OCI-LY3 (cell line): Measurements from ENCODE around the gene FLII.

Experiments
- H2AFZ ChIP-seq: fragments of 200-600, 300-600 bp; shearing (Covaris generic); 2 replicates; pipeline ENCODE4 v1.6.0; 2014; ENCODE audit warnings: antibody characterized with exemption, low read depth, low read length
- H3K27ac ChIP-seq: fragments of 200-600, 300-600 bp; sonication (generic); 2 replicates; pipeline ENCODE4 v1.5.1; 2014; ENCODE audit warnings: mild to moderate bottlenecking, low read length, moderate library complexity, mixed read lengths
- H3K27me3 ChIP-seq: fragments of 200-600, 300-600 bp; sonication (generic); 2 replicates; pipeline ENCODE4 v1.6.1; 2014; ENCODE audit warnings: low read depth, low read length, mixed read lengths
- H3K36me3 ChIP-seq: fragments of 200-600, 300-600 bp; sonication (generic); replicated peaks from 2 replicates; pipeline ENCODE3; 2014; ENCODE audit warnings: low read depth, low read length, mixed read lengths
- H3K4me1 ChIP-seq: fragments of 300-600, 200-600 bp; sonication (generic); 2 replicates; pipeline ENCODE4 v1.6.1; 2014; ENCODE audit warnings: low read length, mixed read lengths
- H3K4me2 ChIP-seq: fragments of 200-600, 300-600 bp; sonication (generic); 2 replicates; pipeline ENCODE4 v1.6.1; 2014; ENCODE audit warnings: low read length, mixed read lengths
- H3K4me3 ChIP-seq: fragments of 300-600, 200-600 bp; sonication (generic); 2 replicates; pipeline ENCODE4 v1.5.1; 2014; ENCODE audit warnings: antibody characterized with exemption, mild to moderate bottlenecking, low read length, moderate library complexity
- H3K79me2 ChIP-seq: fragments of 300-600, 200-600 bp; shearing (Covaris generic); 2 replicates; pipeline ENCODE4 v1.6.1; 2014; ENCODE audit warnings: mild to moderate bottlenecking, low read length, mixed read lengths
- H3K9ac ChIP-seq: fragments of 300-600, 200-600 bp; shearing (Covaris generic); 2 replicates; pipeline ENCODE4 v1.6.0; 2014; ENCODE audit warnings: mild to moderate bottlenecking, low read length, moderate library complexity
- H3K9me3 ChIP-seq: fragments of 200-600, 300-600 bp; shearing (Covaris generic); 2 replicates; pipeline ENCODE4 v1.6.1; 2014; ENCODE audit warnings: low read length, mixed read lengths; ENCODE audit not compliant: insufficient read depth
- H4K20me1 ChIP-seq: fragments of 200-600, 300-600 bp; sonication (generic); 2 replicates; pipeline ENCODE4 v1.6.1; 2016; ENCODE audit warnings: low read length, mixed read lengths; ENCODE audit not compliant: insufficient read depth
- EZH2phosphoT487 ChIP-seq: fragments of 200-600 bp; shearing (Covaris generic); IDR thresholded peaks from 2 replicates; pipeline ENCODE4 v1.6.1; 2018; ENCODE audit warnings: antibody characterized with exemption, mixed run types, low read depth
- TF ChIP-seq, protein P1 (sequence below): fragments of 200-600, 300-600 bp; sonication (generic); IDR thresholded peaks from 2 replicates; pipeline ENCODE4 v1.5.1; 2014; ENCODE audit warnings: antibody characterized with exemption, low read length, low read depth

FLII gene

DNA sequence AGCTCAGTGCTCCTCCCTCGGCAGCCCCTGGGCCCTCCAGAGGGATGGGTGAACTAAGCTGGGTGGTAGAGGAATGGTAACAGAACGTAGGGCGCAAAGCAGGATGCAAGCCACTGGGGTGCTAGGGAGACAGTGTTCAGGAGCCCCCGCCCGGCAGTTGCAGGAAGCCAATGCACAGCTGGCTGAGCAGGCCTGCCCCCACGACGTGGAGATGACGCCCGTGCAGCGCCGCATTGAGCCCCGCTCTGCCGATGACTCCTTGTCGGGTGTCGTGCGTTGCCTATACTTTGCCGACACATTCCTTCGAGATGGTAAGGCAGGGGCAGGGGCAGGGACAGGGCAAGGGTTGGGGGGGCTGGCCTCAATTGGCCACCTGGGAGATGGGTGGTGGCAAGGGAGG is 20.2 kb downstream of the FLII start:
- no peaks in the 10 kb centered on the region for H4K20me1 ChIP-seq
- H3K9me3 ChIP-seq = no peaks in the 10 kb centered on the region
- H3K27me3 ChIP-seq = no peaks in the 10 kb centered on the region
- no peaks in the 10 kb centered on the region for H3K4me1 ChIP-seq
- no peak overlapping the region for H2AFZ ChIP-seq
- no peak overlapping the region for H3K4me2 ChIP-seq
- H3K79me2 ChIP-seq = no peaks in the 10 kb centered on the region
- no peak overlapping the region for H3K9ac ChIP-seq
- no peaks in the 10 kb centered on the region for H3K36me3 ChIP-seq
- H3K27ac ChIP-seq = no peak overlapping the region
- no peak overlapping the region for H3K4me3 ChIP-seq
- TF ChIP-seq EZH2phosphoT487 = no peak
- TF ChIP-seq, protein P1, sequence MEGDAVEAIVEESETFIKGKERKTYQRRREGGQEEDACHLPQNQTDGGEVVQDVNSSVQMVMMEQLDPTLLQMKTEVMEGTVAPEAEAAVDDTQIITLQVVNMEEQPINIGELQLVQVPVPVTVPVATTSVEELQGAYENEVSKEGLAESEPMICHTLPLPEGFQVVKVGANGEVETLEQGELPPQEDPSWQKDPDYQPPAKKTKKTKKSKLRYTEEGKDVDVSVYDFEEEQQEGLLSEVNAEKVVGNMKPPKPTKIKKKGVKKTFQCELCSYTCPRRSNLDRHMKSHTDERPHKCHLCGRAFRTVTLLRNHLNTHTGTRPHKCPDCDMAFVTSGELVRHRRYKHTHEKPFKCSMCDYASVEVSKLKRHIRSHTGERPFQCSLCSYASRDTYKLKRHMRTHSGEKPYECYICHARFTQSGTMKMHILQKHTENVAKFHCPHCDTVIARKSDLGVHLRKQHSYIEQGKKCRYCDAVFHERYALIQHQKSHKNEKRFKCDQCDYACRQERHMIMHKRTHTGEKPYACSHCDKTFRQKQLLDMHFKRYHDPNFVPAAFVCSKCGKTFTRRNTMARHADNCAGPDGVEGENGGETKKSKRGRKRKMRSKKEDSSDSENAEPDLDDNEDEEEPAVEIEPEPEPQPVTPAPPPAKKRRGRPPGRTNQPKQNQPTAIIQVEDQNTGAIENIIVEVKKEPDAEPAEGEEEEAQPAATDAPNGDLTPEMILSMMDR = no peak

DNA sequence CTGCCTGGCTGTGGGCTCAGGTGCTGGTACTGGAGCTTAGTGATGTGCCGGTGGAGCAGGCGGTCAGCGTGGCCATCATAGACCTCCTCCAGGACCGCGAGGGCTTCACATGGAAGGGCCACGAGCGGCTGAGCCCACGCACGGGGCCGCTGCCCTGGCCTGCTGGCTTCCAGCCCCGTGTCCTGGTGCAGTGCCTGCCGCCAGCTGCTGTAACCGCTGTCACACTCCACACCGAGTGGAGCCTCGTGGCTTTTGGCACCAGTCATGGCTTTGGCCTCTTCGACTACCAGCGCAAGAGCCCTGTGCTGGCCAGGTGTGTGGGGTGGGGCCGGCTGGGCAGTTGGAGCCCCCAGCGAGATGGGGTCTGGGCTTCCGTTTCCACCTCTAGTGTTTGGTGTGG is 21.1 kb downstream of the FLII start:
- Histone ChIP-seq H3K4me3 (no peak overlapping the region), H3K79me2 (no peaks in the 10 kb centered on the region), H2AFZ (no peak overlapping the region), H3K27ac (no peak overlapping the region), H4K20me1 (no peaks in the 10 kb centered on the region), H3K9ac (no peak overlapping the region), H3K9me3 (no peaks in the 10 kb centered on the region), H3K36me3 (no peaks in the 10 kb centered on the region), H3K27me3 (no peaks in the 10 kb centered on the region), H3K4me1 (no peaks in the 10 kb centered on the region), H3K4me2 (no peak overlapping the region)
- no peak for TF ChIP-seq EZH2phosphoT487
- TF ChIP-seq, protein P1 = no peak

DNA sequence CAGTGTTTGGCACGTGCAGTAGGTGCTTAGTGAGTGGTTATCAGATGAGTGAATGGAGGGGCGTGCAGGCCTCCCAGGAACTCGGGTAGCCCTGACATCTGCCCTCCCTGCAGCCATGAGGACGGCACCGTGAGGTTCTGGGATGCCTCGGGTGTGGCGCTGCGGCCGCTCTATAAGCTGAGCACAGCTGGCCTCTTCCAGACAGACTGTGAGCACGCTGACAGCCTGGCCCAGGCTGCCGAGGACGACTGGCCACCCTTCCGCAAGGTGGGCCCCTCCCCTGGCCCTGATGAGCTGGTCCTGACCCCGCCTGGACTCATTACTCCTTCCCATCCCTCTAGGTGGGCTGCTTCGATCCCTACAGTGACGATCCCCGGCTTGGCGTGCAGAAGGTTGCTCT is 22.0 kb downstream of the FLII start:
- Histone ChIP-seq H2AFZ (no peak overlapping the region), H3K36me3 (no peaks in the 10 kb centered on the region), H4K20me1 (no peaks in the 10 kb centered on the region), H3K9me3 (no peaks in the 10 kb centered on the region), H3K27ac (no peak overlapping the region), H3K27me3 (no peaks in the 10 kb centered on the region), H3K4me2 (no peak overlapping the region), H3K79me2 (no peaks in the 10 kb centered on the region), H3K4me3 (no peak overlapping the region), H3K4me1 (no peaks in the 10 kb centered on the region), H3K9ac (no peak overlapping the region)
- TF ChIP-seq EZH2phosphoT487 = no peak
- TF ChIP-seq, protein P1 = no peak

DNA sequence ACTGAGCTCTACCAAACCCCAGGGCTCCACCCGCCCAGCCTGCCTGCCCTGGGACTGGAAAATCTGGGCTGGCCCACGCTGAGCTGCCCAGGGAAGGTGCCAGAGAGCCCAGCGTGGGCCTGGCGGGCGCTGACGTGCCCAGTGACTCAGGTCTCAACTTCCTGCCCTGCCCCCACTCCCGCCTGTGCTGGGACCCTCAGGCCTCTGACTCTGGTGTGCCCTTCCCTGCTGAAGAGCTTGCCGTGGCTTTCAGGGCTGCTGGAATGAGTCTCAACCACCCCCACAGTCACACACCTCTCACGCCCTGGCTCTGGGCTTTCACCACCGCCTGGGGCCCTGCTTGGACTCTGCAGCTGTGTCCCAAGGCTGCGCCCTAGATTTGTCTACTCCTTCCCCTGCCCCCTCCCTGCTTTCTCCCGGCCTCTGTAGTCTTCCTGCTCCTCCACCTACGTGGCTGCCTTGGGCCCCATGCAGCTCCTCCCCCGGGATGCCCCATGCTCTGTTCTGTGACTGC is 22.7 kb downstream of the FLII start:
- TF ChIP-seq, protein P1 = no peak
- no peak for TF ChIP-seq EZH2phosphoT487
- no peaks in the 10 kb centered on the region for H4K20me1 ChIP-seq
- H3K36me3 ChIP-seq = no peaks in the 10 kb centered on the region

More for the DNA sequence above, 22.7 kb downstream of the FLII start:
- Histone ChIP-seq H3K4me3 (no peak overlapping the region), H3K9ac (no peak overlapping the region), H3K27me3 (no peaks in the 10 kb centered on the region), H3K27ac (no peak overlapping the region), H3K4me1 (no peaks in the 10 kb centered on the region), H2AFZ (no peak overlapping the region), H3K79me2 (no peaks in the 10 kb centered on the region), H3K4me2 (no peak overlapping the region), H3K9me3 (no peaks in the 10 kb centered on the region)
